NCI-H345 treated with DMSO at 0.1 percent for 48 hours (cell line): ENCODE measurements around the gene MT1E.
"Not testable (repeated sequence)": the region's sequence is repeated elsewhere in the genome, so short reads cannot be mapped to it uniquely, and the experiment has no call there.

Experiments used
- DNase-seq: peaks from one replicate; lab custom pipeline; 2025; ENCODE audit not compliant: unreplicated experiment; lab: John Stamatoyannopoulos, UW

The MT1E gene

DNA sequence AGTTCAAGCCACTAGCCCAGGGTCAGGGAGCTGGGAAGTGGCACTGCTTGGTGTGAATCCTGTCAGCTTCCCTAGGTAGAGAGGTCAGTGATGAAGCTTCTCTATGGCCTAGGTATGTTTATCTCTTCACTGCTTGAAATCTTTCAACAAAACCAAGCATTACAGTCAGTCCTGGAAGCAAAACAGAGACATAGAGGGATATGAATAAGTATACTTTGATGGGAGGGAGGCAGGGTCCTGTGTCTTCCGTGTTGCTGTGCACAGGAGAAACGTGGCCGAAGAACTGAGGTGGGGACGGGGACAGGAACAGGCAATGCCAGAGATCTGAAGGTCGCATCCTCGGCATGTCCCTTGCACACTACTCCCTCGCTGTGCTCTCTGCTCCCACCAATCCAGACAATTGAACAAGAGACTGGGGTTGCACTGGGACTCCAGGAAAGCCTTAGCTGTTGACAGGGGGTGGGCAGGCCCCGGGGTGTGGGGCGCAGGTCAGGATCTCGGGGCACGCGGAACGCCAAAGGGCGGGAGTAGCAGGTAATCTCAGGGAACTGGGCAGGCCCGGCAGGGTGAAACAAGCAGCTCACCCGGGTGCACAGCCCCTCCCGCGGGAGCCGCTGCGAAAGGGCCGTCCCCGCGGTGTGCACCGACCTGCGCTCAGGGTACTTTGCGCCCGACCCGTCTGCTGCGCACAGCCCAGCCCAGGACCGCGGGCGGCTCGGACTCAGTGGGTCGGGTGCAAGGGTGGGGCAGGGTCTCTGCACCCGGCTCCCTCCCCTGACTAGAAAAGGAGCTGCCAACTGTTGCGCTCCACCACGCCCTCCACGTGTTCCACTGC, 43.6 kb downstream of the MT1E start, which contains the start of gene MT1H:
TSS of gene MT1H (plus strand) at position 810 of the 835 bp plus-strand sequence. CDS start 71 bp downstream, outside the sequence.
- DNase-seq: no peak

DNA sequence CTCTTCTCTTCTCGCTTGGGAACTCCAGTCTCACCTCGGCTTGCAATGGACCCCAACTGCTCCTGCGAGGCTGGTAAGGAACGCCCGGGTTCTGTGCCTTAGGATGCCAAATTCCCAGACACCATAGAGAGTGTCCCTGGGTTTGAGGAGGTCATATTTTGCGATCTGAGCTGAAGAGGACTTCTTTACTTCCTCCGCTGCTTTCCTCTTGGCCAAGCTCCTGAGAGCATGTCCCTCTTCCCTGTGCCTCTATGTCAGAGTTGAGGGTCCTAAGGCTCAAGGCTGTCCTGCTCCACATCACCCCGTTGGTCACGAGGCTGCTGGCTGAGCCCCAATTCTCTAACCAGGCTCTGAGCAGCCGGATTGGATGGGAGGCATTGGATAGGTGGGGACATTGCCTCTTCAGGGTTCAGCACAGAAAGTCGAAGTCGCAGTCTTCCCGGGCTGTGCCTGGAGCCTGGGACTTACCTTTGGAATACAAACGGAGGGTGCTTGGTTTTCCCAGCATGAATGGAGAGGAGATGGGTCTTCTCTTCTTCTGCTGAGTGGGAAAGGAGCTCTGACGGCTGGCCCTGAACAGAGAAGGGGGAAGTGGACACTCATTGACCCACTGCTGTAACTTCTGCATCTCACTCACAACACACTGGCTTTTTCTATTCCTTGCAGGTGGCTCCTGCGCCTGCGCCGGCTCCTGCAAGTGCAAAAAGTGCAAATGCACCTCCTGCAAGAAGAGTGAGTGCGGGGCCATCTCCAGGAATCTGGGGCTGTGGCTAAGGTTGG, 44.4 kb downstream of the MT1E start:
- DNase-seq: no peak

DNA sequence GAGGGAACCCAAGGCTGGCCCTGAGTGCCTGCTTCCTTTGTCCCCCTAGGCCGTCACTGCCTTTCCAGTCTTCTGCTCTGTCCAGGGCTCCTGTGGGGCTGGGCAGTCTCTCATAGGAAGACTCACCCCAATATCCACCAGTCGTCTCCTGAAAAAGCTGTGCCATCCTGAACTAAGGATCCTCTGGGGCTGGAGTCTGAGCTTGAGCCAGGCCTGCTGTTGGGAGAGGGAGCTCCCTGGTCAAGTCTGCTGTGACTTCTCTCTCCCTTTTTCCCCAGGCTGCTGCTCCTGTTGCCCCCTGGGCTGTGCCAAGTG, 45.0 kb downstream of the MT1E start:
- DNase-seq: no peak

DNA sequence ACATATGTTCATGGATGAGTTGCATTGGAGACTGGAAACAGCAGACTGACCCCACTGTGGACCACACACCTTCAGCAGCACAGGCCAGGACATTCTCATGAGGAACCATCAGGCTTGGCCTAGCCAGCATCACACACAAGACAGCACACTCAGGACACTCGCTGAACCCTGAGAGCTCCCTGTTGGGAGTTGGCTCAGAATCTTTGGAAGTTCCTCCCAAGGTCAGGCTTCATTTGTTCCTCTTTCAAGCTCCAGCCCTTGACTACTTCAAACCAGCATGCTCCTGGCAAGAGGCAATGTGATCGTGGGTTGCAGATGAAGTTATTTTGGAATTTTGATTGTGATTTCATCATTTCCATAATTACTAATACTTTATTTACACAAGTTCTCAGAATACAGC, 46.1 kb downstream of the MT1E start:
- DNase-seq: not testable (repeated sequence)

DNA sequence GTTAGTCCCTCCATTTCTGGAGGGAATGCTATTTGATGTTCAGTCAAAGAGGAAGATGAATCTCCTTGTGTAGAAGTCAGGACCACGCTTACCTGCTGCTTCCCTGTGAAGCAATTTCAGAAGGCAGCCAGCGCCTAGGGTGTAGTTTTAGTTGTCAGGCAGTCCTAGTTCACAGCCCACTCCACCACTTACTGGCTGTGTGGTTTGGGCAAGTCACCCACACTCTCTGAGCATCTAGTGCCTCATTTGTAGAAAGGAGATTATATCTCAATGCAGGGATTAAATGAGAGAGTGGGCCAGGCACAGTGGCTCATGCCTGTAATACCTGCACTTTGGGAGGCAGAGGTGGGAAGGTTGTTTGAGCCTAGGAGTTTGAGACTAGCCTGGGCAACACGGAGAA, 46.6 kb downstream of the MT1E start:
- not testable (repeated sequence) for DNase-seq

DNA sequence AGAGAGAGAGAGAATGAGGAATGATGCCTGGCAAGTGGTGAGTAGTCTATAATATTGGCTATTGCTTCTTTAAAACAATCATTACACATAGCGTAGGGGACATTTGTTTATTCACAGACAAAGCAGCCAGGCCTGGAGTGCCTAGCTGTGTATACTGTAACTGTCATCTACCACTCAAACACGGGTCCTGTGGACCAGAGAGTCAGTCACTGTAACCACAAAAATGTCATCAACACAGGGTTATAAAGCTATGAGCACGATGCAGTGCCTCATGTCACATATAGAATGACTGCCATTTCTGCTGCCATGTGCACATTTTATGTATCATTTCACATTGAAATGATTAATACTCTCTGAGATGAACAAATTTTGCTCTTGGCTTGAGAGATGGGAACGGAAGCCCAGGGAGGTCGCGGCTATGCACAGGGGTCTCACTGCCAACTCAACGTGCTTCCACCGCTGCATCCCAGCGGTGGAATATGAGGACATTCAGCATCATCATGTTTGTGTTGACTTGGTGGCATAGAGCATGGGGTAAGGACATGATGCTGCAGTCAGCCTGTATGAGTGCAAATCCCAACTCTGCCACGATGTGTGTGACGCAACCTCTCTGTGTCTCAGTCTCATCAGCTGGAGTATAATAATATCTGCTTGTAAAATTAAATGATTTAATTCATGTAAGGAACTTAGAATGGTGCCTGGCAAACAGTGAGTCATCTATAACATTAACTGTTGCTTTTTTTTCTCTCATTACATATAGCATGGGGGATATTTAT, 47.4 kb downstream of the MT1E start:
- DNase-seq: no peak

DNA sequence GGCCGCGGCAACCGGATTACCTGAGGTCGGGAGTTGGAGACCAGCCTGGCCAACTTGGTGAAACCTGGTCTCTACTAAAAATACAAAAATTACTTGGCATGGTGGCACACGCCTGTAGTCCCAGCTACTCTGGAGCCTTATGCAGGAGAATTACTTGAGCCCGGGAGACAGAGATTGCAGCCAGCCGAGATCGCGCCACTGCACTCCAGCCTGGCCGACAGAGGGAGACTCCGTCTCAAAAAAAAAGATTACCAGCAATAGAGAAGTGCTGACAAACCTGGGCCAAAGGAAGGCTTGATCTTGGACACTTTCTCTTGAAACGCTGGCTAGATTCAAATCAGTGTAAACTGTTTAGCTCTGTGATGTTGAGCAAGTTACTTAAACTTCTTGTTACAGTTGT, 48.3 kb downstream of the MT1E start:
- DNase-seq: no peak

DNA sequence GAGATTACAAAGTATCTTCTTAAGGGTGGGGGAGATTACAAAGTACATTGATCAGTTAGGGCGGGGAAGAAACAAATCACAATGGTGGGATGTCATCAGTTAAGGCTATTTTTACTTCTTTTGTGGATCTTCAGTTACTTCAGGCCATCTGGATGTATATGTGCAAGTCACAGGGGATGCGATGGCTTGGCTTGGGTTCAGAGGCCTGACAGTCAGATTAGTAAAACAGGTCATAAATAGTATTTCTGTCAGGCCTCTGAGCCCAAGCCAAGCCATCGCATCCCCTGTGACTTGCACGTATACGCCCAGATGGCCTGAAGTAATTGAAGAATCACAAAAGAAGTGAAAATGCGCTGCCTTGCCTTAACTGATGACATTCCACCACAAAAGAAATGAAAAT, 49.0 kb downstream of the MT1E start:
- not testable (repeated sequence) for DNase-seq

DNA sequence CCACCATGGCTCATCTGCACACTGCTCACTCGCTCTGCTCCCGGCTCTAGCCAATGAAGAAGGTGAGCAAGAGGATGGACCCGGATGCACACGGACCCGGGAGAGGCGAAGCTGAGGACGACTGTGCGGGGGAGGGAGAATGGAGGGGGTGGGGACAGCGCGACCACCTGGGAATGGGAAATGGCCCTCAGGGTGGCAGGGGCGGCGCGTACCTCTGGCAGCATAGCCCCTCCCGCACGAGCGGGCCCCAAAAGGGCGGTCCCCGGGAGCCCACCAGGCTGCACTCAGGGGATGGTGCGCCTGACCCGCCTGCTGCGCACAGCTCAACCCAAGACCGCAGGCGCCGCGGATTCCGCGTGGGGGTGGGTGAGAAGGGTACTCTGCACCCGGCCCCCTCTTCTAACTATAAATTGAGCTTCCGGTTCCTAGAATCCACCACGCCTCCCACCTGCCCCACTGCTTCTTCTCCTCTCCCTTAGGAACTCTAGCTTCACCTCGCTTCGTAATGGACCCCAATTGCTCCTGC, 50.2 kb downstream of the MT1E start:
- DNase-seq: no peak
